ENCODE measurements around the gene PLA2R1.

- TF ChIP-seq CTCF (IDR thresholded peaks at IDR 0.05; ENCODE audit: poor library complexity, severe bottlenecking) = no peak
- no peak for TF ChIP-seq EZH2 (IDR thresholded peaks at IDR 0.05; ENCODE audit: borderline replicate concordance, insufficient read depth, low read length, poor library complexity, severe bottlenecking)
- TF ChIP-seq TAF1 (IDR thresholded peaks at IDR 0.05; ENCODE audit: low read depth) = no peak
- no peak for TF ChIP-seq REST (IDR thresholded peaks at IDR 0.05; ENCODE audit: borderline replicate concordance)
- no peak for TF ChIP-seq POLR2AphosphoS5 (IDR thresholded peaks at IDR 0.05)
These were observed 15.7 kb upstream of the PLA2R1 start for GRCh38 chr2:160077912-160078810.

Measured in neural cell (in vitro differentiated cells).